K562 (cell line): ENCODE results near the gene DCHS2. TPM values are rescaled to one million over a fixed set of nuclear protein-coding genes. Genes with fewer than 3 reads are reported as not detected.

Experiments
- CHD7 ChIP-seq: fragments of 200-600 bp; sonication (generic); IDR thresholded peaks from one replicate; pipeline ENCODE4 v1.6.1; 2012; ENCODE audit warnings: mild to moderate bottlenecking, low read depth, low read length, inconsistent platforms
- MCM5 ChIP-seq: fragments of 450-650 bp; IDR thresholded peaks from 2 replicates; pipeline ENCODE4 v1.6.1; 2016; ENCODE audit warnings: low read depth
- SFPQ ChIP-seq: fragments of 200-400 bp; formaldehyde crosslinking; IDR thresholded peaks from 2 replicates; pipeline ENCODE4 v1.6.1; 2017; ENCODE audit warnings: mild to moderate bottlenecking, low read depth, low read length, moderate library complexity
- ZBTB40 ChIP-seq, 2 experiments: fragments of 450-650 bp in 1 of 2; sonication (generic) in 1 of 2; formaldehyde crosslinking in 1 of 2; IDR thresholded peaks; 2 replicates each; pipeline versions ENCODE4 v1.7.1 to v1.9.0; 2016 to 2022; ENCODE audit warnings: inconsistent platforms in 1 of 2, mild to moderate bottlenecking in 1 of 2, missing genetic modification reagents in 1 of 2
- polyA plus RNA-seq, 8 experiments: library from polyadenylated mRNA; depleted of rRNA in 4 of 8; stranded (reverse) in 5 of 8; unstranded in 3 of 8; fragments of >200 nt; fragmentation: Nextera tagmentation in 2 of 8; fragmentation: Illumina TruSeq in 1 of 8; extraction: Ambion mirVana in 2 of 8; extraction: Trizol in 1 of 8; gene quantifications; 2 replicates each; pipeline versions ENCODE4 v1.2.1 to v1.2.3, GENCODE V29; 2011 to 2014; ENCODE audit warnings: inconsistent platforms in 1 of 8, missing spikeins in 1 of 8
- total RNA-seq, 7 experiments: library from RNA; depleted of rRNA in 6 of 7; stranded (reverse); fragments of >200 nt in 6 of 7; fragmentation: Illumina TruSeq in 2 of 7; extraction: Trizol in 2 of 7; gene quantifications; 2 replicates each; pipeline versions ENCODE4 v1.2.1 to v1.2.3, GENCODE V29; 2011 to 2021; ENCODE audit warnings: low replicate concordance in 1 of 7

DCHS2 gene
- total and polyA plus RNA-seq, 9 of the 15 experiments (the other 6 are each of a cell fraction or from before 2014, with no cell fraction given), result 0.49 to 7.1 (median 5.3) TPM

GRCh38 chr4:154456889-154457288, 34.7 kb downstream of the DCHS2 start (continued):
- no peak for TF ChIP-seq CHD7
- TF ChIP-seq MCM5, result no peak
- no peak for TF ChIP-seq SFPQ
- no peak for TF ChIP-seq ZBTB40 (IDR thresholded peaks at IDR 0.05)
- no peak for TF ChIP-seq ZBTB40 (CRISPR knock-in tag; IDR thresholded peaks at IDR 0.05)
